Ishikawa (cell line): Measurements from ENCODE around the gene SFMBT1.

ENCODE experiments used
- CEBPB ChIP-seq: IDR thresholded peaks from 2 replicates; pipeline ENCODE4 v1.6.1; 2012
- TCF12 ChIP-seq: IDR thresholded peaks from 2 replicates; pipeline ENCODE4 v1.6.1; 2012; ENCODE audit warnings: low read depth
- YY1 ChIP-seq: IDR thresholded peaks from 2 replicates; pipeline ENCODE4 v1.6.1; 2012; ENCODE audit warnings: low read depth

DNA sequence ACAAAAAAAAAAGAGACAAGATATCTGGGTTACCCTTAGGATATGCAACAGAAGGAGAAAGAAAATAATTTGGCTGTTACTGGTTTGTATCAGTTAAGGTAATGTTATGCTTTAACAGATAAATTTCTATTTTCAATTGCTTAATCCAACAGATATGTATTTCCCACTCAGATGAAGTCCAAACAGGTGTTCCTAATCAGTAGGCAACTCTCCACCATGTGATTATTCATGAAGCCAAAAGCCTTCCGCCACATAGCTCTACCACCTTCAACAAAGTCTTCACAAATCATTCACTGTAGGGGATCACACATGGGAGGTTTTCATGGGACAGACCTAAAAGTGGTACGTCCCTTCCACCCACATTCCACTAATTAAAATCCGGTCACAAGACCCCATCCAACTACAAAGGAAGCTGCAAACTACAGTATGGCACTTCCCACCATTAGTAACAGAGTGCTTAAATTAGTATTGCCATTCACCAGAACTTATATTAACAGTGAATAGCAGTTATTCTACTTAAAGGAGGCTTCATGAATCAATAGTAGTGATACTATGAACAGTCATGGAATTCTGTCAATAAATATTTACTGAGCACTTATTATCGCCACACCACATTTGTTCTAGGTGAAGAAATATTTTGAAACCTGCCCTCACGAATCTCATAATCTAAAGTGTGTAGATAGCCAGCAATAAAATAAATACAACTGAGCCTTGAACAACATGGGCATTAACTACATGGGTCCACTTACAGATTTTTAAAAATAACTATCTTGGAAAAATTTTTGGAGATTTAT is 66.5 kb downstream of the SFMBT1 start:
- TF ChIP-seq CEBPB = no peak
- TF ChIP-seq TCF12 = no peak
- no peak for TF ChIP-seq YY1
